ENCODE data around the gene FECH. TPM values are rescaled to one million over a fixed set of nuclear protein-coding genes. Genes with fewer than 3 reads are reported as not detected.

FECH gene
- total RNA-seq, 2 experiments from 2014 or later, result 5.3 to 14.2 TPM

DNA sequence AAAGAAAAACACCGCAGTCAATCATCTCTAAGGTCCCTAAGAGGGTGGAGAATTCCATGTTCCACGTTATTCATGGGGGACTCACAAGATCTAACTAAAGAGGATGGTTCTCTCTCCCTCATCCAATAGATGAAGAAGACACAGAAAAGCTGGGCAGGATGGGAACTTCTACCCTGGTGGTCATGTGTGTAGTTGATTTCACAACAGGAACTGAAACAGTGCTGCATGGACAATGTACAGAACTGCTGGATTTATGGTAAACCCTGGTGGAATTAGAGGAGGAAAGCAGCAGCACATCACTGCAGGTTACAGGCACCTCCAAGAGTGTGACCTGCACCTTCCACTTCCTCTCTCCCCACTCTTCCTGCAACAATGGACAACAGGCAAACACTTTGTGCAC, 31.4 kb downstream of the FECH start:
- ChIA-PET CTCF (ENCODE audit: unreplicated experiment) (no interaction called here), POLR2A (no interaction called here)
- no peak for DNase-seq (ENCODE audit: low spot score)
- Histone ChIP-seq H3K27ac (ENCODE audit: low read depth, low read length, poor library complexity, severe bottlenecking) (no peak overlapping the region), H2AFZ (ENCODE audit: low read length) (no peak overlapping the region), H3K4me1 (ENCODE audit: insufficient read depth, low read length, poor library complexity, severe bottlenecking) (no peaks in the 10 kb centered on the region), H3K4me2 (ENCODE audit: low read length) (no peak overlapping the region), H3K36me3 (ENCODE audit: insufficient read depth, low read length) (no peaks in the 10 kb centered on the region), H3K9me2 (ENCODE audit: insufficient read depth, low read length) (no peaks in the 10 kb centered on the region), H3K4me3 (ENCODE audit: low read depth, low read length, poor library complexity, severe bottlenecking) (no peak overlapping the region), H4K20me1 (ENCODE audit: insufficient read depth, low read length) (no peaks in the 10 kb centered on the region), H3K79me2 (ENCODE audit: insufficient read depth, low read depth, low read length) (no peaks in the 10 kb centered on the region), H3K9me3 (ENCODE audit: low read length) (no peaks in the 10 kb centered on the region)
- intact Hi-C loops (cut with micrococcal nuclease; ENCODE audit: unreplicated experiment), result no loop called here
- TF ChIP-seq CTCF (conservative IDR thresholded peaks at IDR 0.05; ENCODE audit: low read length) (no peak), EZH2phosphoT487 (IDR thresholded peaks at IDR 0.05; ENCODE audit: borderline replicate concordance, low read depth, low read length) (no peak)
- no TSS peak for BruUV-seq (replicated peaks)

DNA sequence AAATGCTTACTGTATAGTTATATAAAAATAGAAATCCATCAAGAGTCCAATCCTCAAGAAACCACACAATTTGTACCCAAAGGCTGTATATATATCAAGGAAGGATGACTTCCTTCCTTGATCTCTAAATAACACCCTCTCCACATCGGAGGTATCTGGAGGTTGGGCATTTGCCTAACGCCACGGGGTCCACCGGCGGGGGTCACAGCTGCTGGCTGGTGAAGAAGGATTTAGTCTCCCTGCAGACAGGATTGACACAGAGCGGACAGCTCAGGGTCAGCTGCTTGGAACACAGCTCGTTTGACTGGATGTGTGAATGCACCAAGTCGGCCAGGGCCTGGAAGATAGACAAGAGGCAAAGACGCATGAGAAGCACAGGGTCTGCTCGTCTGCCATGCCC, 36.0 kb downstream of the FECH start:
- Histone ChIP-seq H3K79me2 (ENCODE audit: insufficient read depth, low read depth, low read length) (no peaks in the 10 kb centered on the region), H3K36me3 (ENCODE audit: insufficient read depth, low read length) (no peaks in the 10 kb centered on the region), H3K4me3 (ENCODE audit: low read depth, low read length, poor library complexity, severe bottlenecking) (no peak overlapping the region), H3K9me3 (ENCODE audit: low read length) (no peaks in the 10 kb centered on the region), H4K20me1 (ENCODE audit: insufficient read depth, low read length) (no peaks in the 10 kb centered on the region), H3K9me2 (ENCODE audit: insufficient read depth, low read length) (no peaks in the 10 kb centered on the region), H2AFZ (ENCODE audit: low read length) (no peak overlapping the region), H3K4me1 (ENCODE audit: insufficient read depth, low read length, poor library complexity, severe bottlenecking) (no peaks in the 10 kb centered on the region), H3K27ac (ENCODE audit: low read depth, low read length, poor library complexity, severe bottlenecking) (no peak overlapping the region), H3K4me2 (ENCODE audit: low read length) (no peak overlapping the region)
- TF ChIP-seq EZH2phosphoT487 (IDR thresholded peaks at IDR 0.05; ENCODE audit: borderline replicate concordance, low read depth, low read length), result no peak
- no peak for TF ChIP-seq CTCF (conservative IDR thresholded peaks at IDR 0.05; ENCODE audit: low read length)
- intact Hi-C loops (cut with micrococcal nuclease; ENCODE audit: unreplicated experiment), result no loop called here
- CTCF ChIA-PET (ENCODE audit: unreplicated experiment), result no interaction called here
- POLR2A ChIA-PET, result no interaction called here
- no TSS peak for BruUV-seq (replicated peaks)
- no peak for DNase-seq (ENCODE audit: low spot score)

- Histone ChIP-seq H3K79me2 (ENCODE audit: insufficient read depth, low read depth, low read length) (no peaks in the 10 kb centered on the region), H3K27ac (ENCODE audit: low read depth, low read length, poor library complexity, severe bottlenecking) (no peak overlapping the region), H4K20me1 (ENCODE audit: insufficient read depth, low read length) (no peaks in the 10 kb centered on the region), H3K4me3 (ENCODE audit: low read depth, low read length, poor library complexity, severe bottlenecking) (no peak overlapping the region), H3K36me3 (ENCODE audit: insufficient read depth, low read length) (no peaks in the 10 kb centered on the region), H3K4me1 (ENCODE audit: insufficient read depth, low read length, poor library complexity, severe bottlenecking) (peaks cover 5% of the 10 kb centered on the region), H3K9me2 (ENCODE audit: insufficient read depth, low read length) (no peaks in the 10 kb centered on the region), H2AFZ (ENCODE audit: low read length) (no peak overlapping the region), H3K9me3 (ENCODE audit: low read length) (no peaks in the 10 kb centered on the region), H3K4me2 (ENCODE audit: low read length) (no peak overlapping the region)
- no peak for DNase-seq (ENCODE audit: low spot score)
- intact Hi-C loops (cut with micrococcal nuclease; ENCODE audit: unreplicated experiment), result no loop called here
- ChIA-PET POLR2A (no interaction called here), CTCF (ENCODE audit: unreplicated experiment) (no interaction called here)
- TF ChIP-seq CTCF (conservative IDR thresholded peaks at IDR 0.05; ENCODE audit: low read length) (no peak), EZH2phosphoT487 (IDR thresholded peaks at IDR 0.05; ENCODE audit: borderline replicate concordance, low read depth, low read length) (no peak)
- no TSS peak for BruUV-seq (replicated peaks)
Measured at GRCh38 chr18:57547260-57547659, 39.2 kb downstream of the FECH start.
